Ascending aorta (tissue), 2 donors: ENCODE measurements around the gene DNMT1. TPM values are rescaled to one million over a fixed set of nuclear protein-coding genes. Genes with fewer than 3 reads are reported as not detected.

Experiments
- DNase-seq, 2 donors: peaks; one replicate each; pipeline ENCODE4 v3.0.0-alpha.2; 2019; ENCODE audit warnings: low spot score in 2 of 2
- H3K27ac ChIP-seq, 2 donors: fragments of 200-600 bp; sonication (generic); one replicate each; pipeline ENCODE4 v1.5.1; 2016 to 2017; ENCODE audit warnings: mild to moderate bottlenecking in 1 of 2
- H3K27me3 ChIP-seq: fragments of 200-600 bp; sonication (generic); one replicate; pipeline ENCODE4 v1.5.1; 2017
- H3K36me3 ChIP-seq, 2 donors: fragments of 200-600 bp; sonication (generic); one replicate each; pipeline ENCODE4 v1.5.1; 2016
- H3K4me1 ChIP-seq, 2 donors: fragments of 200-600 bp; sonication (generic); one replicate each; pipeline ENCODE4 v1.5.1; 2016 to 2017; ENCODE audit warnings: mild to moderate bottlenecking in 1 of 2
- H3K4me3 ChIP-seq, 2 donors: fragments of 200-600 bp; sonication (generic); one replicate each; pipeline ENCODE4 v1.5.1; 2016 to 2017; ENCODE audit warnings: mild to moderate bottlenecking in 1 of 2
- H3K9me3 ChIP-seq, 2 donors: fragments of 200-600 bp; sonication (generic); one replicate each; pipeline ENCODE4 v1.5.1; 2016
- CTCF ChIP-seq, 3 experiments: fragments of 200-600 bp in 2 of 3; fragments of 450-650 bp in 1 of 3; sonication (generic) in 2 of 3; IDR thresholded peaks; one replicate each; pipeline ENCODE4 v1.5.1; 2016 to 2019; ENCODE audit warnings: antibody characterized with exemption in 3 of 3, mild to moderate bottlenecking in 1 of 3, moderate library complexity in 1 of 3
- intact Hi-C: fragments of 100-400 bp; cut with DNase I; formaldehyde crosslinking; loops from one replicate; pipeline ENCODE4 v1.15.1; 2023
- total RNA-seq: library from RNA; depleted of rRNA; stranded (reverse); fragments of >200 nt; gene quantifications from one replicate; pipeline ENCODE4 v1.1.0, GENCODE V29; 2016

The DNMT1 gene
- total RNA-seq, 1 donor from 2014 or later: 54.0 TPM

DNA sequence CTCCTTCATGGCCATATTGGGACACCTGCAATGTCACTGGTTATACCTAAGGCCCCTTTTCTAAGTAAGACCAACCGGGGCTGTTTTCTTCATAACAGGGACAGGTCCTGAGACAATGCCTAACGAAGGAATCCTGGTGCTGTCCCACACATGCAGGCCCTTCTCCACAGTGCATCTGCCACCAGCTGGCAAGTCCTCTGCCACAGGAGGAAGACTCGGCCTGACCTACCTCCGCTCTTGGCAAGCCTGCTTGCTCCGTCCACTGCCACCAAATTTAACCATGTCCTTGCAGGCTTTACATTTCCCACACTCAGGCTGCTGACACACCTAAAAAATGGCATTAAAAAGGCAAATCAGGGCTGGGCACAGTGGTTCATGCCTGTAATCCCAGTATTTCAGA, 43.2 kb downstream of the DNMT1 start:
- Histone ChIP-seq H3K4me3 (no peak overlapping the region), H3K27me3 (no peaks in the 10 kb centered on the region), H3K36me3 (peaks cover 56 to 91% of the 10 kb centered on the region in 2 donors), H3K27ac (no peak overlapping the region), H3K9me3 (no peaks in the 10 kb centered on the region), H3K4me1 (no peaks in the 10 kb centered on the region)
- no peak for DNase-seq
- intact Hi-C loops: no loop called here
- no peak for TF ChIP-seq CTCF (IDR thresholded peaks at IDR 0.05)

DNA sequence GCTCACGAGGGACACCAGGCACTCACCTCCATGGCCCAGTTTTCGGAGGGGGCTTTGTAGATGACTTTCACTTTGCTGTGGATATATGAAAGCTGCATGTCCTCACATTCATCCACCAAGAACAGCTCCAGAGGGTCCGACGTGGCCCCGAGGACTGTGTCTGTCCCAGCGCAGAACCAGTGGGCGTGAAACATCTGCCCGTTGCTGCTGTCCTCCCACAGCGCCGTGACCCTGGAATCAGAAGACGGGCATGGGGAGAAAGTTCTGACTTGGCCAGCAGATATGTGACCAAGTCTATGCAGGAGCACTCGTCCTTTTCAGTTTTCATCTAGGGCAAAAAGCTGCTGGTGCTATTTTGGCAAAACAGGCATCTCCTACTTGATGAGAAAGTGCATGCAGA, 45.3 kb downstream of the DNMT1 start:
- H3K27me3 ChIP-seq: no peaks in the 10 kb centered on the region
- no peak for DNase-seq
- no peak for TF ChIP-seq CTCF (IDR thresholded peaks at IDR 0.05)
- H3K9me3 ChIP-seq: no peaks in the 10 kb centered on the region
- H3K4me1 ChIP-seq: no peaks in the 10 kb centered on the region
- no peak overlapping the region for H3K27ac ChIP-seq
- intact Hi-C loops: no loop called here
- peaks cover 62 to 91% of the 10 kb centered on the region in 2 donors for H3K36me3 ChIP-seq
- H3K4me3 ChIP-seq: no peak overlapping the region

DNA sequence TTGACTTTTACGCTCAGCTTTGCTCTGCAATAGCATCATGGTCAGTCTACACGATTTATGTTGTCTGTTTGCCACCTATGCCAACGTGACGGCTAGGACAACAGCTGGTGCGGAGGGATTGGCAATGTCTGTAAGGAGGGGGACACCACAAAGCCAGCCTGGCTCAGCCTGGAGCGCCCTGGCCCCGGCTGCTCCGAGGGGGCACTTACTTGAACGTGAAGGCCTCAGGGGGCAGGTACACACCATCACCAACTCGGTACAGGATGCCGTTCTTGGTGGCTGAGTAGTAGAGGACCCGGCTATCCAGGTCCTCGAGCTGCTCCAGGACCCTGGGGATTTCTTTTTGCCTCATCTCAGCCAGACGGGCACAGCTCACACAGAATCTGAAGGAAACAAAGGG, 48.6 kb downstream of the DNMT1 start:
- DNase-seq: no peak
- TF ChIP-seq CTCF (IDR thresholded peaks at IDR 0.05): no peak
- H3K27ac ChIP-seq: no peak overlapping the region
- no peaks in the 10 kb centered on the region for H3K9me3 ChIP-seq
- H3K4me1 ChIP-seq: no peaks in the 10 kb centered on the region
- H3K4me3 ChIP-seq: no peak overlapping the region
- intact Hi-C loops: no loop called here
- no peaks in the 10 kb centered on the region for H3K27me3 ChIP-seq
- peaks cover 79 to 94% of the 10 kb centered on the region in 2 donors for H3K36me3 ChIP-seq

GRCh38 chr19:10145031-10145430, 49.7 kb downstream of the DNMT1 start:
- H3K27me3 ChIP-seq: no peaks in the 10 kb centered on the region
- H3K9me3 ChIP-seq: no peaks in the 10 kb centered on the region
- no peaks in the 10 kb centered on the region for H3K4me1 ChIP-seq
- H3K36me3 ChIP-seq: peaks cover 75 to 94% of the 10 kb centered on the region in 2 donors
- no peak for TF ChIP-seq CTCF (IDR thresholded peaks at IDR 0.05)
- no peak for DNase-seq
- intact Hi-C loops: no loop called here
- H3K4me3 ChIP-seq: no peak overlapping the region
- no peak overlapping the region for H3K27ac ChIP-seq

GRCh38 chr19:10144361-10144760, 50.4 kb downstream of the DNMT1 start:
- DNase-seq: no peak
- H3K36me3 ChIP-seq: peaks cover 77 to 94% of the 10 kb centered on the region in 2 donors
- H3K27me3 ChIP-seq: no peaks in the 10 kb centered on the region
- no peaks in the 10 kb centered on the region for H3K4me1 ChIP-seq
- TF ChIP-seq CTCF (IDR thresholded peaks at IDR 0.05): no peak
- H3K9me3 ChIP-seq: no peaks in the 10 kb centered on the region
- H3K27ac ChIP-seq: no peak overlapping the region
- intact Hi-C loops: no loop called here
- H3K4me3 ChIP-seq: no peak overlapping the region

DNA sequence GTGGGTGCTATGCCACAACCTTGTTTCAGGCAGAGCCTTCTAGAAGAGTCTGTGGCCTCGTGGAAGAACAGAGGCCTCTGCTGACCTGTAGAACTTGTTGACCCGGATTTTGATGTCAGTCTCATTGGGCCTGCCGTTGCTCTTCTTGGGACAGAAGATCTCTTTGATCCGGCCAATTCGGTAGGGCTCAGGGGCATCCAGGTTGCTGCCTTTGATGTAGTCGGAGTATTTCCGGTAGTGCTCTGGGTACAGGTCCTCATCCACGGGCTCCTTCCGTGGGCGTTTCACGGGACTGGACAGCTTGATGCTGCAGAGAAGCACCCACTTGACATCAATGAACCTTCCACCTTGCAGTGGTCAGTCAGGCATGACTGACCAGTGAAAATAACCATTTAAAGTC, 51.1 kb downstream of the DNMT1 start:
- no peak overlapping the region for H3K27ac ChIP-seq
- intact Hi-C loops: no loop called here
- H3K4me3 ChIP-seq: no peak overlapping the region
- no peaks in the 10 kb centered on the region for H3K4me1 ChIP-seq
- H3K27me3 ChIP-seq: no peaks in the 10 kb centered on the region
- TF ChIP-seq CTCF (IDR thresholded peaks at IDR 0.05): no peak
- H3K9me3 ChIP-seq: no peaks in the 10 kb centered on the region
- DNase-seq: no peak
- peaks cover 74 to 94% of the 10 kb centered on the region in 2 donors for H3K36me3 ChIP-seq
